ENCODE data around the gene FAM156B. TPM values are rescaled to one million over a fixed set of nuclear protein-coding genes. Genes with fewer than 3 reads are reported as not detected.

Gene FAM156B, protein sequence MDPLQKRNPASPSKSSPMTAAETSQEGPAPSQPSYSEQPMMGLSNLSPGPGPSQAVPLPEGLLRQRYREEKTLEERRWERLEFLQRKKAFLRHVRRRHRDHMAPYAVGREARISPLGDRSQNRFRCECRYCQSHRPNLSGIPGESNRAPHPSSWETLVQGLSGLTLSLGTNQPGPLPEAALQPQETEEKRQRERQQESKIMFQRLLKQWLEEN
- total RNA-seq (2022; extraction: Qiagen RNA extraction; ENCODE audit: low read depth) = 7.2 to 18.8 TPM (median 9.4 TPM) in 5 replicates

DNA sequence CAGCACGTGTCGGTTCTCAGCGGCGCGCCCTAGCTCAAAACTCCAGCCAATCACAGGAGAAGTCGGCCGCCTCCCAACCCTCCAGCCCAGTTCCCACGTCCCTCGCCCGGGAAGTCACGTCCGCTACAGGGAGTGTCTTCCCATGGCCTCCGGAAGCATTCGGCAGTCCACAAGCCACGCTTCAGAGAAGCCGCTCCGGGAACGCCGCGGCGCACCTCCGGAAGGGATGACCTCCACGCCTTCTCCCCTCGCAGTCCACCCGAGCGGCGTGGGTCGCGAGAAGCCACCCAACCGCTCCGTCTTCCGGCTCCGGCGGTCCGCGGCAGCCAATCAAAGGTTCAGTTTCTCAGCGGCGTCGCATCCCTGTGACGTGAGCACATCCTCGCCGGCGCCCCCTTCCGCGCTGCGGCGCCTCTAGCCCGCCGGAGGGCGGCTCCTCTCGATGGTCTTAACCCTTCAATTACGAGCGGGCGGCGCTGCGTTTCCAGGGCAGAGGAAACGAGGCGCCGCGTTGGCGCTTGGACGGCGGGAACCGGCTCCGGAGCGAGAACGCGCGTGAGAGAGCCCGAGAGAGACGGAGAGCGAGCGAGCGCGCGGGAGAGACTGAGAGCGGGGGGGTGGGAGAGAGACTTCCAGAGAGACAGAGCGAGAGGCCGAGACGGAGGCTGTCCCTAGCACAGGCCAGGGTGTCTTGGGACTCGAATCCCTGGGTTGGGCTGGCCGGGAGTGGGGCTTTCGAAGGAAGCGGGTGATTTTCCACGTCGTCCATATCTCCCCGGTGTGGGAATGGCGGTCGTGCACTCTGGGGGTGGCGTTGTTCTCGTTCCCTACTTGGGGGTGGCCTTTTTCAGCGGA, at the start of gene FAM156B:
Gene FAM156B (plus strand): TSS at position 476 of the 855 bp plus-strand sequence. CDS start 9,896 bp downstream, outside the sequence.

DNA sequence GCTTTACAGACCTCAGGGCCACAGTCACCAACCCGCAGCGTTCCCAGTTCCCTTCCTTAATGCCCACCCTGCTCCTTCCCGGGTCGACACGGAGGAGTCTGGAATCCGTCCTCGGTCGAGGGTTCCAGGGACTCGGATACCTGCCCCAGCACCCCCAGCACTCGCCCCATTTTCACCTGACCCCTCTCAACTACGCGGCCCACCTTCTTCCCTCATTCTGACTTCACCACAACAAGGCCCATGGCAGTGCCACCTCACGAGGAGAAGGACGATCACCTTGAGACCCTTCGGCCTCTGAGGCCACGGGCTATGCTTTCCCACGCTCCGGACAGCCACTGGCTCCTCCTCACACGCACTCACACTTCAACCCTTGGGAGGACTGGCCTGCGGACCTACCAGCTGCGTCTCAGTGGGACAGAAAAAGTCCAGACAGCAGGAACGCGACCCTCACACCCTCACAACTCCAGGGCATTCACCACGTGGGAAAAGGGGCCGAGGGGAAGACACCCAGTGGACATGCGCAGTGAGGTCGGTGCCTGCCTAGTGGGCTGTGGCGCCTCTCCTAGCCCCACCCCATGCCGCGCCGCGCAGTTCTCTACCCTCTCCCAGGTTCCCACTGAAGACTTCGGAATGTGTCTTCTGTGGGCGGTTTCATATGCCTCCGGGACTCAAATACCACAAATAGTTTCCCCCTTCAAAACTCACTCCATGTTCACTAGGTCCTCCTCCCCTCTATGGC, 29.4 kb upstream of the FAM156B start, which contains the start of gene XAGE3:
Gene XAGE3 (minus strand): TSS at position 474 of the 739 bp plus-strand sequence. CDS start 950 bp downstream, outside the sequence.

Other genes with a start within 250 kb of the FAM156B start
- not detected in 5 replicates for gene SSX7, start 242.4 kb upstream of the FAM156B start, total RNA-seq (2022; extraction: Qiagen RNA extraction; ENCODE audit: low read depth)
- not detected in 5 replicates for gene SSX2, start 190.2 kb upstream of the FAM156B start, total RNA-seq (2022; extraction: Qiagen RNA extraction; ENCODE audit: low read depth)
- gene SSX2B, start 146.1 kb upstream of the FAM156B start, total RNA-seq (2022; extraction: Qiagen RNA extraction; ENCODE audit: low read depth) = not detected in 5 replicates
- not detected in 5 replicates for gene SPANXN5, start 99.9 kb upstream of the FAM156B start, total RNA-seq (2022; extraction: Qiagen RNA extraction; ENCODE audit: low read depth)
- not detected in 5 replicates for gene XAGE5, start 86.0 kb upstream of the FAM156B start, total RNA-seq (2022; extraction: Qiagen RNA extraction; ENCODE audit: low read depth)
- gene XAGE3, start 29.2 kb upstream of the FAM156B start, total RNA-seq (2022; extraction: Qiagen RNA extraction; ENCODE audit: low read depth) = not detected in 5 replicates
- 12.0 to 23.8 TPM (median 14.8 TPM) in 5 replicates for gene FAM156A, start 61.2 kb downstream of the FAM156B start, total RNA-seq (2022; extraction: Qiagen RNA extraction; ENCODE audit: low read depth)
- gene GPR173, start 151.5 kb downstream of the FAM156B start, total RNA-seq (2022; extraction: Qiagen RNA extraction; ENCODE audit: low read depth) = 0.02 TPM in 1 of 5 replicates, not detected in the others
- 10.3 to 14.7 TPM (median 12.5 TPM) in 5 replicates for gene TSPYL2, start 185.0 kb downstream of the FAM156B start, total RNA-seq (2022; extraction: Qiagen RNA extraction; ENCODE audit: low read depth)
- 0.85 to 2.2 TPM (median 1.4 TPM) in 5 replicates for gene KANTR, start 196.8 kb downstream of the FAM156B start, total RNA-seq (2022; extraction: Qiagen RNA extraction; ENCODE audit: low read depth)